GM21576 (cell line): ENCODE results near the gene PLXNB3.

ENCODE experiments used
- ATAC-seq: cut with Tn5 transposase; IDR thresholded peaks from one replicate; pipeline ENCODE4 v1.9.1; 2021; ENCODE audit warnings: mild to moderate bottlenecking, moderate library complexity; ENCODE audit not compliant: unreplicated experiment

The PLXNB3 gene

GRCh38 chrX:153750127-153750774 lies 13.8 kb upstream of the PLXNB3 start:
- no peak for ATAC-seq

- no peak for ATAC-seq
Measured at GRCh38 chrX:153755136-153755535, 8.9 kb upstream of the PLXNB3 start.

GRCh38 chrX:153761863-153762262 lies 2.2 kb upstream of the PLXNB3 start:
- ATAC-seq: no peak

GRCh38 chrX:153762626-153763173 lies 1.3 kb upstream of the PLXNB3 start:
- no peak for ATAC-seq

GRCh38 chrX:153763298-153763932 lies 634 bp upstream of the PLXNB3 start:
- ATAC-seq: no peak

- no peak for ATAC-seq
Measured at GRCh38 chrX:153764786-153765137, 713 bp downstream of the PLXNB3 start.

GRCh38 chrX:153765138-153766079 lies 1.4 kb downstream of the PLXNB3 start:
- no peak for ATAC-seq

- no peak for ATAC-seq
Measured at GRCh38 chrX:153766098-153766817, 2.2 kb downstream of the PLXNB3 start.

- no peak for ATAC-seq
Measured at GRCh38 chrX:153766871-153767673, 3.0 kb downstream of the PLXNB3 start.

GRCh38 chrX:153767674-153768055 lies 3.6 kb downstream of the PLXNB3 start:
- ATAC-seq: no peak

- ATAC-seq: no peak
Measured at GRCh38 chrX:153768311-153769157, 4.5 kb downstream of the PLXNB3 start.

- ATAC-seq: no peak
Measured at GRCh38 chrX:153769158-153769864, 5.3 kb downstream of the PLXNB3 start.

- ATAC-seq: no peak
Measured at GRCh38 chrX:153769865-153770600, 6.0 kb downstream of the PLXNB3 start.

GRCh38 chrX:153770601-153771414 lies 6.8 kb downstream of the PLXNB3 start:
- ATAC-seq: no peak

GRCh38 chrX:153771415-153772315 lies 7.6 kb downstream of the PLXNB3 start:
- ATAC-seq: no peak
